ENCODE measurements around the gene FTCD.

FTCD gene

GRCh38 chr21:46110499-46111192 is 44.7 kb downstream of the FTCD start:
- no peak for TF ChIP-seq RAD21 (IDR thresholded peaks at IDR 0.05; ENCODE audit: low read depth)
- no peak for TF ChIP-seq REST (IDR thresholded peaks at IDR 0.05; ENCODE audit: low read depth)
- TF ChIP-seq CEBPB (IDR thresholded peaks at IDR 0.05), result no peak
- TF ChIP-seq NFIC (IDR thresholded peaks at IDR 0.05), result no peak
- TF ChIP-seq CREB1 (IDR thresholded peaks at IDR 0.05; ENCODE audit: low read depth), result no peak
- no peak for TF ChIP-seq EGR1 (IDR thresholded peaks at IDR 0.05)
- no peak for TF ChIP-seq EP300 (IDR thresholded peaks at IDR 0.05; ENCODE audit: borderline replicate concordance)
- TF ChIP-seq FOXM1 (IDR thresholded peaks at IDR 0.05; ENCODE audit: borderline replicate concordance, low read depth), result no peak
- TF ChIP-seq ZBTB7A (IDR thresholded peaks at IDR 0.05; ENCODE audit: low read depth), result no peak
- no peak for TF ChIP-seq TAF1 (IDR thresholded peaks at IDR 0.05; ENCODE audit: low read depth)
- no peak for TF ChIP-seq USF1 (IDR thresholded peaks at IDR 0.05)
- no peak for TF ChIP-seq TCF12 (IDR thresholded peaks at IDR 0.05; ENCODE audit: low read depth)
- no peak for TF ChIP-seq MAX (IDR thresholded peaks at IDR 0.05)
- TF ChIP-seq YY1 (IDR thresholded peaks at IDR 0.05; ENCODE audit: low read depth), result no peak
- no peak for TF ChIP-seq TEAD4 (IDR thresholded peaks at IDR 0.05)

GRCh38 chr21:46109313-46110221 is 45.8 kb downstream of the FTCD start:
- TF ChIP-seq TCF12 (IDR thresholded peaks at IDR 0.05; ENCODE audit: low read depth) (no peak), CEBPB (IDR thresholded peaks at IDR 0.05) (no peak), USF1 (IDR thresholded peaks at IDR 0.05) (no peak), YY1 (IDR thresholded peaks at IDR 0.05; ENCODE audit: low read depth) (no peak), NFIC (IDR thresholded peaks at IDR 0.05) (no peak), CREB1 (IDR thresholded peaks at IDR 0.05; ENCODE audit: low read depth) (no peak), FOXM1 (IDR thresholded peaks at IDR 0.05; ENCODE audit: borderline replicate concordance, low read depth) (no peak), MAX (IDR thresholded peaks at IDR 0.05) (no peak), EGR1 (IDR thresholded peaks at IDR 0.05) (no peak), RAD21 (IDR thresholded peaks at IDR 0.05; ENCODE audit: low read depth) (no peak), TAF1 (IDR thresholded peaks at IDR 0.05; ENCODE audit: low read depth) (no peak), EP300 (IDR thresholded peaks at IDR 0.05; ENCODE audit: borderline replicate concordance) (no peak), ZBTB7A (IDR thresholded peaks at IDR 0.05; ENCODE audit: low read depth) (no peak), TEAD4 (IDR thresholded peaks at IDR 0.05) (no peak), REST (IDR thresholded peaks at IDR 0.05; ENCODE audit: low read depth) (no peak)

GRCh38 chr21:46108827-46109312 is 46.5 kb downstream of the FTCD start:
- TF ChIP-seq TAF1 (IDR thresholded peaks at IDR 0.05; ENCODE audit: low read depth) (no peak), MAX (IDR thresholded peaks at IDR 0.05) (no peak), TEAD4 (IDR thresholded peaks at IDR 0.05) (no peak), EGR1 (IDR thresholded peaks at IDR 0.05) (no peak), CREB1 (IDR thresholded peaks at IDR 0.05; ENCODE audit: low read depth) (no peak), ZBTB7A (IDR thresholded peaks at IDR 0.05; ENCODE audit: low read depth) (no peak), YY1 (IDR thresholded peaks at IDR 0.05; ENCODE audit: low read depth) (no peak), TCF12 (IDR thresholded peaks at IDR 0.05; ENCODE audit: low read depth) (no peak), RAD21 (IDR thresholded peaks at IDR 0.05; ENCODE audit: low read depth) (no peak), FOXM1 (IDR thresholded peaks at IDR 0.05; ENCODE audit: borderline replicate concordance, low read depth) (no peak), NFIC (IDR thresholded peaks at IDR 0.05) (no peak), REST (IDR thresholded peaks at IDR 0.05; ENCODE audit: low read depth) (no peak), CEBPB (IDR thresholded peaks at IDR 0.05) (no peak), USF1 (IDR thresholded peaks at IDR 0.05) (no peak), EP300 (IDR thresholded peaks at IDR 0.05; ENCODE audit: borderline replicate concordance) (no peak)
